Stimulated activated CD4-positive, alpha-beta T cell treated with anti-CD3 and anti-CD28 coated beads, TNF-alpha, amount 100 ng/mL, for 24 hours (primary cell): ENCODE results near the gene DNPEP.

ENCODE experiments used
- DNase-seq, 3 experiments: peaks; one replicate each; pipeline ENCODE4 v3.0.0-alpha.2; 2020; ENCODE audit warnings: low read depth in 3 of 3

DNPEP gene

DNA sequence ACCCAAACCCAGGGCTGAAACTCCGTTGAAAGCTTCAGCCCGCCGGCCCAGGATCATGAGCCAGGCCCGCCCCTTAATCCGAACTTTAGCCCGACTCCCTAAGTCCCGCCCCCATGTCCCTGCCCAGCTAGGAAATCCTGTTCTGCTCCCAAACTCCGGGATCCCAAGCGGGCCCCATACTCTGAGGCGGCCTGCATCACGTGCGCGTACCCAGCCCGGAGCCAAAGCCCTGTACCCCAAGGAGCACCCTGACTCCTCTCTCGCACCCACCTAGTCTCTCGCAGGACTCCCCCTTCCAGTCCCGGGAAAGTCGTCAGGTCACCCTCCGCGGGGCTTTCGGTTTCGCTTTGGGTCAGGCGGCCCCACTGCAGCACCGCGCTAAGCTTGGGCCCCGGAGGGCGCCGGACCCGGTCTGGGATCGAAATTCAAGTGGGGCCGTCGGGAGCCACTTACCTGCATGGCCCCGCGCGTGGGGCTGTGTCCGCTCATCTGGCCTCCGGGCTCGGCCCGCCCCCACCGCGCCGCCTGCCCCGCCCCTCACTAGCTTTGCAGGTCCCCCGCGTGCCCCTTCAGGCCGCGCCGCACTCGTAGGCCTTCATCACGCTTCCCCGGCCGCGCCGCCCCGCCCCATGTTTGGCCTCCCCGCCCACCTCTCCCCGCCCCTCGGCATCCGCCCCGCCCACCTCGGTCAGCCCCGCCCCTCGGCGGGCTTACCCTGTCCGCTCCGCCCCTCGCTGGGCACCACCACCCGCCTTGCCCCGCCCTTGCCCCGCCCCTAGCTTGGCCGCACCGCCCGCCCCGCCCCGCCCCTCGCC is at the start of gene DNPEP:
DNPEP (minus strand) TSS at position 607 of the 815 bp plus-strand sequence; CDS start at position 489, 118 bp downstream.
- DNase-seq = peak; percentile 79 to 95 (median 89)

DNA sequence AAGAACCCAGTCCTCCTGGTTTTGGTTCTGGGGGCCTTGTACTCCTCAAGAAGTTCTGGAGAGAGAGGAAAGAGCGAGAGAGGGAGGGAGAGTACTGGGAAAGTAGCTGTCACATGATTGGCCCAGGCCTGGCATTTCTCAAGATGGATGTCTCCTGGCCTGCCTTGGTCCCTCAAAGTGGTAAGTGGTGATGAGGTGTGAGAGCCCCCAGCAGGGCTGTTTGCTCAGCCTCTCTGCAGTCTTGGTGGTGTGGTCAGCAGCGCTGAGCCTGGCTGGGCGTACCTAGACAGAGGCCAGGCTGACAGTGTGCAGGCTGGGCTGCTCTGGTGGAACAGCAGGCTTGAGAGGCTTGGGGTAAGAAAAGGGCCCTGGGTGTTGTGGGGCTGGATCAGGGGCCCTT is 49.4 kb upstream of the DNPEP start:
- DNase-seq = no peak

DNA sequence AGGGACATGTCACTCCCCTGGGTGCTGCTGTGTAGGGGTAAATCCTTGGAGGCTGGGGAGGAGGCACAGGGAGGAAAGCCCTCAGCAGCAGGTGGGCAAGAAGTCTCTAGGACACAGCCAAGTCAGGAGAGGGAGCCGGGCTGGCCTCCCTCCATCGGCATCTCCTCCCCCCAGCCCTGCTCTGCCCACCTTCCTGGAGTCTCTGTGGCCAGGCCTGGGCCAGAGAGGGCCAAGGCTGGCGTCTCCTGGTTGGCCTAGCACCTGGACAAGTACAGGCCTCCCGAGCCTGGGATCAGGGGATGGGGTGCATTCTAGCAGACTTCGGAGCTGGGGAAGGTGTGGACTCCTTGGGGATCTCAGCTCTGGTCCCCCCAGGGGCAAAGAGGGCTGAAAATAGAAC is 48.8 kb upstream of the DNPEP start:
- DNase-seq = no peak

DNA sequence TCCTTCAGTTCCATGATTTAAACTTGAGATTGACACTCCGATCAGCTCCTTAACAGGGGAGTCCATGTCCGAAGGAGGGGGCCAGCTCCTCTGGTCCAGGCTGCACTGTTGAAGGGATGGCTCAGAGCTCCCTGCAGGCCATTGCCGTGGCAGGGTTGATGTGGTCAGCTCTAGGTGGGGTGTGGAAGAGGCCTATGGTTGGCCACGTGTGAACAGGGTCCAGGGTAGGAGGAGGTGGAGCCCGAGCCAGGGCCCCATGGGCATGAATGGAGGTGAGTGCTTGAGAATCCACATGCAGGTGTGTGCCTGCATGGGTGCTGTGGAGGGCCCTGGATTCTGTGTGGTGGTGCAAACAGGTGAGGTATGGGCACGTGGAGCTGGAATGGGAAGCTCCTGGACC is 48.0 kb upstream of the DNPEP start:
- DNase-seq = no peak

DNA sequence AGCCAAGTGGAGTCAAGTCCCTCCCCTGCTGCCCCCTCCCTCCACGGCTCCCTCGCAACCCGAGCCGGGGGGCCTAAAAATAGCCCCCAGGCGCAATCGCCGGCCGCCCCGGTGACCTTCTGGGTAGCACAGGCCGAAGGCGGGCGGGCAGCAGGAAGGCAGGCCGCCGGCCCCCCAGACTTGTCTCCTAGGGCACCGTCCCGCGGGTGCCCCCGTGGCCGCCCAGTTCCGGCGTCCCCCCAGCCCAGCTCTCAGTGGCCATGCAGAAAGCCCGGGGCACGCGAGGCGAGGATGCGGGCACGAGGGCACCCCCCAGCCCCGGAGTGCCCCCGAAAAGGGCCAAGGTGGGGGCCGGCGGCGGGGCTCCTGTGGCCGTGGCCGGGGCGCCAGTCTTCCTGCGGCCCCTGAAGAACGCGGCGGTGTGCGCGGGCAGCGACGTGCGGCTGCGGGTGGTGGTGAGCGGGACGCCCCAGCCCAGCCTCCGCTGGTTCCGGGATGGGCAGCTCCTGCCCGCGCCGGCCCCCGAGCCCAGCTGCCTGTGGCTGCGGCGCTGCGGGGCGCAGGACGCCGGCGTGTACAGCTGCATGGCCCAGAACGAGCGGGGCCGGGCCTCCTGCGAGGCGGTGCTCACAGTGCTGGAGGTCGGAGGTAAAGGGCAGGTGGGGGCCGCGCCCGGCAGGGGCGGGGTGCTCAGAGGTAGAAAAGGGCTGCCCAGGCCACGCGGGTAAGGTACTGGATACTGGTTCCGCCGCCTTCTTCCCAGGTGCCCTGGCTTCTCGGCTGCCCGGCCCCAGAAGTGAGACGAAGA is 47.2 kb upstream of the DNPEP start, which contains the start of gene SPEG:
SPEG (plus strand) TSS at position 126 of the 808 bp plus-strand sequence; CDS start at position 261, 135 bp downstream.
- DNase-seq = no peak

DNA sequence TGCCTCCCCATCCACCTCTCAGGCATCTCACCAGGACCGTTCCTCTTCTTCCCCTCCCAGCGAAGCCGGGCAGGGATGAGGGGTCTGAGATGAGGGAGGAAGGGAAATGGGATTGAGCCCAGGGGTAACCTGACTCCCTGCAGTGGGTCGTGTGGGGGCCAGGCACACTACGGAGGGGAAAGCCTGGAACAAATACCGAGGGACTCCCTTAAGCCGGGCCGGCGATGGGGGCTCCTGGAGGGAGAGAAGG is 46.7 kb upstream of the DNPEP start:
- DNase-seq = no peak

DNA sequence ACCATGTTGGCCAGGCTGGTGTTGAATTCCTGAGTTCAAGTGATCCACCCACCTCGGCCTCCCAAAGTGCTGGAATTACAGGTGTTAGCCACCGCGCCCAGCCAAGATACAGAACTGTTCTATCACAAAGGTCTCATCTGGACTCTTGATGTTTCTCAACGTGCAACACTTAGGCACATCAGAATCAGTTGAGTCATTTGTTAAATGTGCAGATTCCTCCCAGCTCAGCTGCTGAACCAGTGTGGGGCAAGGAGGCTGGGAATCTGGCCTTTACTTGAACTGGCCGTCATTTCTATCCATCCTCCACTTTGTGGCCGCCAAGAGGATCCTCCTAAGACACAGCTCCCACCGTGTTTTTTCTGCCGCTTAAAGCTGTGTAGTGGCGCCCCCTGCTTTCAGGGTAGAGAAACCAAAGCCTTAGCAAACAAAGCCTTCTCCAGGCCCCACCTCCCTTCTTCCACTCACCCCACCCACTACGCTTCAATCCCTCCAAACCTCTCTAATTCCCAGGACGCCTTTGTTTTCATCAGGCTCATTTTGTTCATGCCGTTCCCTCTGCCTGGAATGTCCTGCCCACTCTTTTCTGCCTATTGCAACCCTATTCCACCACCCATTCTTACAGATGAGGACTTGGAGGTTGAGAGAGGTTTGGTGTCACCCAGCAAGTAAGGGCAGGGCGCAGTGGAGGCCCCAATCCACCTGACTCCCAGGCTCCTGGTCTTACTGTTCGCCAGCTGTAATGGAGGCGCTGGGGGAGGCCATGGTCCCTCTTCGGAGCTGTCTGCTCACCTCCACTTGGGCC is 46.2 kb upstream of the DNPEP start:
- no peak for DNase-seq

DNA sequence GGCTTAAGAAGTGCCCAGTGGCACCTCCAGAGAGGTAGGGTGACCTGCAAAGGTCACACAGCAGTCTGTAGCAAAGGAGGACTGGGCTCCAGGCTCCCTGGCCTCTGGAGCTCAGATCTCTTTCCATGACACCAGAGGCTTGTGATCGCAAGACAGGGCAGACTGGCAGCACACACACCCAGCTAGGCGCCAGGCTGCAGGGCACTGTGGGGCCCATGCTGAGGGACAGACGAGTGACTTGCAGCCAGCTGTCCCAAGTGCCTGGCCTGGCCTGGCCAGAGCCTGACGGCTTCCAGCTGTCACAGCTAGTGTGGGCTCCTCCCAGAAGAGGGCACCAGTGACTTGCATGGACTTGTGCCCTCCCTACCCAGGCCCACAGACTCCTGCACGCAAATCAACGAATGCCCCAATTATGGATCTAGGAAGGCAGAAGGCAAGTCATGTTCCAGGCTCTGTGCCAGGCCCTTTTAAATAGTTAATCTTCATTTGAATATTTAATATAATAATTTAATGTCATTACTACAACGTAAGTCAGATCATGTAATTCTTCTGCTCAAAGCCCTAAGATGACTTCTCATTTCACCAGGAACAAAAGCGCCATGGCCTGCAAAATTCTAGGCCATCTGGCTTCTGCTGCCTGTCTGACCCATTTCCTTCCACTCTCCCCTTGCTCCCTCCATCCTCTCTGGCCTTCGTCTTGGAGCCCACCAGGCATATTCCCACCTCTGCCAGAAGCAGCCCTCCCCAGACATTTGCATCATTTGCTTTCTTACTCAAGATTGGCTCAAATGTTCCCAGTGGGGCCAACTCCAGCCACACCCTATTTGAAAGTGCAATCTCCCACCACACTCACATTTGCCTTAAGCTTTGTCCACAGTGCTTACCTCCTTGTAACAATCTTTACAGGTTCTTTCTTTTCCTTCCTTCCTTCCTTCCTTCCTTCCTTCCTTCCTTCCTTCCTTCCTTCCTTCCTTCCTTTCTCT is 43.2 kb upstream of the DNPEP start:
- no peak for DNase-seq

DNA sequence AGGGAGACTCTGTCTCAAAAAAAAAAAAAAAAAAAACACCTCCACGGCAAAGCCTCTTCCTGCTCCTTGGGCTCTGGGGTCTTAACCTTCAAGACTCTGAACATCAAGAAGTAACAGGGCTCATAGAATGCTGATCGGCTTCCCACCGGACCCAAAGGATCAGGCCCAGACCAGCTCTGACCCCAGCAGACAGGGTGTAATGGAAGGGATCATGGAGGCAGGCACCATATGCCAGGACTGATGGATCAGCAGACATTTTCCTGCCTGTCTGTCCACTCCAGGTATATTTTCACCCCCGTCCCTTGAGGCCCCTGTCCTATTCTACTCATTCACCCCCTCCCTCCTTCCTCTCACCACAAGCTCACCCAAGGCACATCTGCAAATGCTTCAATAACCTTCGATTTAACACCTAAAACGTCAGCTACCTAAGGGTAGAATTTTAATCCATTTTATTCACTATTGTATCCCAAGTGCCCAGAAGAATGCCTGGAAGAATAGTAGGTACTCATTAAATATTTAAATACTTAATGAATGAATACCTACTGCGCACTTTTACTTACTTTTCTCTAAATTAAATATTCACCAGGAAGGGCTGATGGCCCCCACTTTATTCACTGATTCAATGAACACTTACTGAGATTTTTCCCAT is 42.4 kb upstream of the DNPEP start:
- DNase-seq = no peak

DNA sequence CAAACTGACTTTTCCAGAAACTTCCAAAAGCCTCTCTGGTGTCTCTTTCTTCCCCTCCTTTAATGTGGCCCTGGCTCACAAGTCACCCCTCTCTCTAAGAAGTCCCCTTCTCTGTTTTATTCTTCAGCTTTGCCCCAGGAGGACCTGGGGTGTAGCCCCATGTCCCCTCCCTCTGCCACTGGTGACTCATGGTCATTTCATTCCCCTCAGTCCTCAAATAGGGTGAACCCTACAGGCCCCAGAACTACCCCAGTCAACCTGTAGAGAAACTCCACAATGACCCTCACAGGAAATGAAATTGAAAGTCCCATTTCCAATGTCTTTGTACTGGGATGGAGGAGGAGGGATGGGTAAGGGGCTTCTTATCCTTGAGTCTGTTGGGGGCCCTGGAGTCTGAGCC is 40.8 kb upstream of the DNPEP start:
- DNase-seq = no peak

DNA sequence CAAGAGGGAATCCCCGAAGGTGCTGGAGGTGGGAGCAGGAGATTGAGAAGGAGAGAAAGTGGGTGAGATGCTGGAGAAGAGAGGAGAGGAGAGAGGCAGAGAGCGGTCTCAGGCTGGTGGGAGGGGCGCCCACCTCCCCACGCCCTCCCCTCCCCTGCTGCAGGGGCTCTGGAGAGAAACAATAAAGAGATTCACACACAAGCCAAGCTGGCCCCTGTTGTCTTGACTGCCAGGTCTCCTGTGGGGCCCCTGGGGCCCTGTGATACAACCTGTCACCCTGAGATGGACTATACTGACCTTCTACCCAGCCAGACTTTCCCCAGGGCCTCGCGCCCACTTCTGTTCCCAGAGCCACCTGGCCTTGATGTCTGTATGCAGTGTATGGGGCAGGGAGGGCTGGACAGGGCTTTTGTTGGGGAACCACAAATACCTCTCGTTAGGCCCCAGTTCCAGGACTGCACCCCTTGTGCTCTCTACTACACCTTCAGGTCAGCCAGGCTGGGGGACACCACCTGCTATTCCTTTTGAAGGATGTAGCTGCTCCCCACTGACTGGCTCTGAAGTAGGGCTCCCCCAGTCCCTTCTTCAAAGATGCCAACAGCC is 38.9 kb upstream of the DNPEP start:
- no peak for DNase-seq

DNA sequence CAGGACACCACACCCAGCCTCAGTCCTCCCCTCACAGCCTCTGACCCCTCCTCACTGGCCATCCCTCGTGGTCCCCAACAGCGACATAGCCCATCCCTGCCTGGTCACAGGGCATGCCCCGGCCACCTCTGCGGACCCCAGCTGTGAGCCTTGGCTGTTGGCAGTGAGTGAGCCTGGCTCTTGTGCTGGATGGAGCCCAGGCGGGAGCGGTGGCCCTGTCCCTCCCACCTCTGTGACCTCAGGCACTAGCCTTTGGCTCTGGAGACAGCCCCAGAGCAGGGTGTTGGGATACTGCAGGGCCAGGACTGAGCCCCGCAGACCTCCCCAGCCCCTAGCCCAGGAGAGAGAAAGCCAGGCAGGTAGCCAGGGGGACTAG is 38.3 kb upstream of the DNPEP start:
- no peak for DNase-seq

DNA sequence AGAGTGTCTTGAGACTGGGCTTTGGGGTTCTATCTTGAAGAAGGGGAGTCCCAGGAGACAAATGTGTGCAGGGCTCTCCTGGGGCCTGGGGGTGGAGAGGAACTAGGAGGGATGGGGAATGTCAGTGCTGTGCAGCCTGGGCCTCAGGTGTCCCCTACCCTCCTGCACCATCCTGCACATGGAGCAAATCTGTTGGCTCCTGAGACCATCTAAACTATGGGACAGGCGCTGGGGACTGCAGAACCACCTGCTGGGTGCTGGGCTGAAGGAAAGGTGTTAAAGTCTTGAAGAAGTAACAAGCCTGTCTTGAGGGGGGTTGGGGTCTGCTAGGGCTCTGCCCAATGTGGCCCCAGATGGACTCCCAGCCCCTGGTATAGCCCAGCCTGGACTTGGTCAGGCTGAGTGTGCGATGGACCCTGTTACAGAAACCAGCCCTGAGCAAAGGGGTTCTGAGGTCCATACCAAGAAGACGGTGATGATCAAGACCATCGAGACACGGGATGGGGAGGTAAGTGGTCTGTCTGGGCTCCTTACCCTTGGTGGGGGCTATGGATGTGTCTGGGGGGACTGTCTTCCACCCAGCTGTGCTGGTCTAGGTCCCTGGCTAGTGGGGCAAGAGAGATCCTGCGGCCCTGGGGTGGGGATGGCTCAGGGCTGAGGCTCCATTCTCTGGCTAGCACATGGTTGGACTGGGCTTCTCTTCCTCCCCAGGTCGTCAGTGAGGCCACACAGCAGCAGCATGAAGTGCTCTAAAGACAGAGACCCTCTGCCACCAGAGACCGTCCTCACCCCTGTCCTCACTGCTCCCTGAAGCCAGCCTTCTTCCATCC is 37.7 kb upstream of the DNPEP start:
- DNase-seq = no peak

DNA sequence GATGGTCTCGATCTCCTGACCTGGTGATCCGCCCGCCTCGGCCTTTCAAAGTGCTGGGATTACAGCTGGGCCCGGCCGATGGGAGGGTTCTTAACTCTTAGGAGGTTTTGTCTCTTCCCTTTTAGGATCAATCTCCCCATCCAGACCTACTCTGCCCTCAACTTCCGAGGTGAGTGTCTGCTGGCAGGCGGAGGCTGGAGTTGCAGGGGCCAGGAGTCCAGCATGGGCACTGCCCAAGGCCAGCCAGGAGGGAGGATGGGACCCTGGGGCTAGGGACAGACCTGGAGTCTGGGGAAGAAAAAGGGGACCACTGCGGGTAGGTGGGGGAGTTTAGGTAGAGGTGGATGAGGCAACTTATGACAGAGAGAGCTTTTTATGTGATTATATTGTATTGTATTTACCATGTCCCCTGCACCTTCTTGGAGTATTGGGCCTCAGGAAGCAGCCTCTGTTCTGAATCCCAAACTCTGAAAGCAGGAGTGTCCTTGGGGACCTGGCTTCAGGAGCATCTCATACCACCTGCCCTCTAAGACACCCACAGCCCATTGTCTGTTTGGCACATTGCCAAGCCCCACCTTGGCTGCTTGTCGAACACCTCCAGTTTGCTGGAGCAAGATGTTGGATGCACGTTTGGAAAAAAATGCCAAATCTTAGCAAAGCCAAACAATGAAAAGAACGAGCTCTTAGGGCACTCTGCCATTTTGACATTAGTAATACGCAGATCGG is 36.1 kb upstream of the DNPEP start:
- no peak for DNase-seq

DNA sequence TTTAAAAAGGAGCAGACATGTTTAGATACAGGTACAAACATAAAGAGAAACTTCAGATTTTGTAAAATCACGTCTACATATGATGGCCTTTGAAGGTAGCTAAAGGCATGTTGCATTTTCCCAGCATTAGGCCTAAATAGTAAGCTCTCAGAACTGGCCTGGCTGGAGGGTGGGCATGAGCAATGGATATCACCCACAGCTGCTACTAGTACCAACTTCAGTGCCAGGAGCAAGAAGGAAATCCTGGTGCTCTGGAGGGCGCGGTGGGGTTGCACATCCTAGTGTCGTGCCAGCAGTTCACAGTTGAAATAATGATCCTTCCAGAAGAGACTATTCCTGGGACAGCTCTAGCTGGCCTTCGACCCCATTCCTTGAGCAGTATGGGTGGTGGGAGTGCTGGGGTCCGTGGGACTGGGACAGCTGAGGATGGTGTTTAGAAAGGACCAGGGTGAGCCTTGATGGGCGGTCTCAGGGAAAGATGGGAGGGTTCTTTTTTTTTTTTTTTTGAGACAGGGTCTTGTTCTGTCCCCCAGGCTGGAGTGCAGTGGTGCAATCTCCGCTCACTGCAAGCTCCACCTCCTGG is 35.3 kb upstream of the DNPEP start:
- DNase-seq = no peak

DNA sequence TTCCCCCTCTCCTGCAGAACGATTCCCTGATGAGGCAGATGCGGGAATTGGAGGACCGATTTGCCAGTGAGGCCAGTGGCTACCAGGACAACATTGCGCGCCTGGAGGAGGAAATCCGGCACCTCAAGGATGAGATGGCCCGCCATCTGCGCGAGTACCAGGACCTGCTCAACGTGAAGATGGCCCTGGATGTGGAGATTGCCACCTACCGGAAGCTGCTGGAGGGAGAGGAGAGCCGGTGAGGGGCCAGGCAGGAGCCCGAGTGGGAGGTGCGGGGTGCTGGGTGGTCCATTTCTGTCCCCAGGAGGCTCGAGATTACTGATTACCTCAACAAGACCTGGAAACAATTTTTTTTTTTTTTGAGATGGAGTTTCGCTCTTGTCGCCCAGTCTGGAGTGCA is 33.6 kb upstream of the DNPEP start:
- no peak for DNase-seq

DNA sequence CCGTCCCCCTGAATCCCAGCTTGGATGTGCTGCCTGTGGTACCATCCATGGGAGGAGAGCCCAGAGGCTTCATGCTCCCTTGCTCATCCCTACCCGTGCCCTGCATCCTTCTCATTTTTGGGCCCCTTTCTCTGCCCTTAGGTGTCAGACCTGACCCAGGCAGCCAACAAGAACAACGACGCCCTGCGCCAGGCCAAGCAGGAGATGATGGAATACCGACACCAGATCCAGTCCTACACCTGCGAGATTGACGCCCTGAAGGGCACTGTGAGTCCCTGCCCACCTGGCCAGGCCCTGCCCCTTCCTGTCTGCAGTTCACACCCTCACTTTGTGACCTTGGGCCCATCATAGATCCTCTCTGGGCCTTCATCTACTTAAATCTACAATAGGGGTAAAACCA is 33.0 kb upstream of the DNPEP start:
- no peak for DNase-seq
